Psoas muscle (tissue), 8 donors: ENCODE measurements around the gene HBG2. TPM values are rescaled to one million over a fixed set of nuclear protein-coding genes. Genes with fewer than 3 reads are reported as not detected.

Experiments used
- ATAC-seq, 4 donors: fragments of 200-7000 bp; cut with Tn5 transposase; one replicate each; pipeline ENCODE4 v1.9.1; 2020; ENCODE audit warnings: moderate library complexity in 3 of 4, mild to moderate bottlenecking in 2 of 4
- DNase-seq, 2 donors: peaks; one replicate each; pipeline ENCODE4 v3.0.0-alpha.2; 2020
- H3K27ac ChIP-seq: fragments of 200-600 bp; one replicate; pipeline ENCODE4 v1.8.0; 2022
- H3K27me3 ChIP-seq, 3 donors: fragments of 200-600 bp in 1 of 3; one replicate each; pipeline versions ENCODE4 v1.6.1 to v1.8.0; 2013 to 2022; ENCODE audit warnings: low read length in 2 of 3, mild to moderate bottlenecking in 2 of 3, moderate library complexity in 1 of 3; ENCODE audit not compliant: insufficient read depth in 3 of 3
- H3K36me3 ChIP-seq, 2 donors: fragments of 200-600 bp in 1 of 2; one replicate each; pipeline versions ENCODE4 v1.6.1 to v1.8.0; 2013 to 2022; ENCODE audit warnings: low read depth in 1 of 2, mild to moderate bottlenecking in 1 of 2, moderate library complexity in 1 of 2; ENCODE audit not compliant: insufficient read depth in 1 of 2
- H3K4me1 ChIP-seq: fragments of 200-600 bp; one replicate; pipeline ENCODE4 v1.8.0; 2022
- H3K4me3 ChIP-seq: fragments of 200-600 bp; one replicate; pipeline ENCODE4 v1.8.0; 2022; ENCODE audit warnings: mild to moderate bottlenecking
- H3K9me3 ChIP-seq: fragments of 200-600 bp; one replicate; pipeline ENCODE4 v1.8.0; 2022
- whole genome bisulfite sequencing, 3 donors: extraction: QIAGEN DNeasy Blood & Tissue Kit; methylation state at CpG; one replicate each; pipeline versions ENCODE4 v1.1.6 to v1.1.7; 2013; 5-methylcytosine and 5-hydroxymethylcytosine counted together
- intact Hi-C, 2 donors: fragments of 100-400 bp; cut with DNase I; formaldehyde crosslinking; loops; one replicate each; pipeline versions ENCODE4 v1.11.0 to v1.14.2; 2022
- polyA plus RNA-seq, 3 donors: library from polyadenylated mRNA; stranded (reverse); fragments of 200-250 nt; gene quantifications; one replicate each; pipeline ENCODE4 v1.2.3, GENCODE V29; 2013
- total RNA-seq, 4 donors: library from RNA; stranded (reverse); fragmentation: NEBNext Ultra II Directional in 2 of 4; extraction: Animal tissue kit (Norgen Biotek cat#: 25700) in 2 of 4; gene quantifications; one replicate each; pipeline versions ENCODE4 v1.2.1 to v1.2.4, GENCODE V29; 2021 to 2023
- TF ChIP-seq, protein P1 (sequence below): fragments of 200-600 bp; IDR thresholded peaks from one replicate; pipeline ENCODE4 v1.8.0; 2022; ENCODE audit warnings: antibody characterized with exemption
- donor health status: healthy with polysubstance abuse.
- donor health status: DM: no; HTN: no; CAD: no; lungs with moderate emphysema.
- donor health status: Bipolar disorder and iron deficiency.
- donor health status: healthy.
- donor health status: DM: yes; HTN: yes; CAD: no.
- donor health status: DM: no; HTN: no; CAD: no.
- donor health status: DM: no; HTN: no; CAD: no.
- donor health status: DM: yes; HTN: yes; CAD: no.

Gene HBG2
- total and polyA plus RNA-seq, 7 donors: 1.0 TPM; not detected in 6

GRCh38 chr11:5277807-5278382 lies 23.3 kb upstream of the HBG2 start:
- ATAC-seq: no peak
- WGBS, 3 donors: 14 to 65% (median 56%) methylated on average over 1 of the region's 1 CpG
- TF ChIP-seq, protein P1, sequence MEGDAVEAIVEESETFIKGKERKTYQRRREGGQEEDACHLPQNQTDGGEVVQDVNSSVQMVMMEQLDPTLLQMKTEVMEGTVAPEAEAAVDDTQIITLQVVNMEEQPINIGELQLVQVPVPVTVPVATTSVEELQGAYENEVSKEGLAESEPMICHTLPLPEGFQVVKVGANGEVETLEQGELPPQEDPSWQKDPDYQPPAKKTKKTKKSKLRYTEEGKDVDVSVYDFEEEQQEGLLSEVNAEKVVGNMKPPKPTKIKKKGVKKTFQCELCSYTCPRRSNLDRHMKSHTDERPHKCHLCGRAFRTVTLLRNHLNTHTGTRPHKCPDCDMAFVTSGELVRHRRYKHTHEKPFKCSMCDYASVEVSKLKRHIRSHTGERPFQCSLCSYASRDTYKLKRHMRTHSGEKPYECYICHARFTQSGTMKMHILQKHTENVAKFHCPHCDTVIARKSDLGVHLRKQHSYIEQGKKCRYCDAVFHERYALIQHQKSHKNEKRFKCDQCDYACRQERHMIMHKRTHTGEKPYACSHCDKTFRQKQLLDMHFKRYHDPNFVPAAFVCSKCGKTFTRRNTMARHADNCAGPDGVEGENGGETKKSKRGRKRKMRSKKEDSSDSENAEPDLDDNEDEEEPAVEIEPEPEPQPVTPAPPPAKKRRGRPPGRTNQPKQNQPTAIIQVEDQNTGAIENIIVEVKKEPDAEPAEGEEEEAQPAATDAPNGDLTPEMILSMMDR: no peak
- DNase-seq: no peak
- Histone ChIP-seq H3K27ac (no peak overlapping the region), H3K4me3 (no peak overlapping the region), H3K36me3 (no peaks in the 10 kb centered on the region), H3K4me1 (no peaks in the 10 kb centered on the region), H3K27me3 (no peaks in the 10 kb centered on the region), H3K9me3 (no peaks in the 10 kb centered on the region)
- intact Hi-C loops: no loop called here

DNA sequence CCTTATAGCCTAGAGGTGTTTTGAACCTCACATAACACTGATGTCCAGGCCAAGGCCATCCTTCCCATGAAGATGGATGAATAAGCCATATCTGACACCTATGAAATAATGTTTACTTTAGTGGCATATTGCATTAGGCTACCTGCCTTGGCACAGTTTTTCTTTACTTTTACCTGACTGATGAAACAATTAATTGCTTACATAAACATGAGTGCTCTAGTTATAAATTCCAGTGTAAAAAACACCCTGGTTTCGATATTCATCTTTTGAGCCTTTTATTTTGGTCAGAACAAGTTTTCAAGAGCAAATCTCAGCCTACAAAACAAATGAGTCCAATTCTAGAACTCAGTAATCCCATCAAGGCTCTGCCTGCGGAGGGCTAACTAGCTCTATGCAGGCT lies 22.1 kb upstream of the HBG2 start:
- TF ChIP-seq, protein P1: no peak
- no peak for ATAC-seq
- WGBS, 3 donors: 67 to 80% (median 70%) methylated on average over 2 of the region's 2 CpGs
- no peak overlapping the region for H3K4me3 ChIP-seq
- intact Hi-C loops: no loop called here
- no peaks in the 10 kb centered on the region for H3K27me3 ChIP-seq
- H3K4me1 ChIP-seq: no peaks in the 10 kb centered on the region
- no peak overlapping the region for H3K27ac ChIP-seq
- no peaks in the 10 kb centered on the region for H3K9me3 ChIP-seq
- no peaks in the 10 kb centered on the region for H3K36me3 ChIP-seq
- no peak for DNase-seq

GRCh38 chr11:5275369-5276110 lies 21.0 kb upstream of the HBG2 start:
- Histone ChIP-seq H3K27ac (no peak overlapping the region), H3K4me3 (no peak overlapping the region), H3K9me3 (no peaks in the 10 kb centered on the region), H3K4me1 (no peaks in the 10 kb centered on the region), H3K27me3 (no peaks in the 10 kb centered on the region), H3K36me3 (no peaks in the 10 kb centered on the region)
- no peak for ATAC-seq
- WGBS, 3 donors: 75 to 79% (median 78%) methylated on average over 6 of the region's 6 CpGs
- TF ChIP-seq, protein P1: no peak
- no peak for DNase-seq
- intact Hi-C loops: no loop called here

- intact Hi-C loops: no loop called here
- Histone ChIP-seq H3K36me3 (no peaks in the 10 kb centered on the region), H3K27ac (no peak overlapping the region), H3K9me3 (no peaks in the 10 kb centered on the region), H3K27me3 (no peaks in the 10 kb centered on the region), H3K4me3 (no peak overlapping the region), H3K4me1 (no peaks in the 10 kb centered on the region)
- TF ChIP-seq, protein P1: no peak
- DNase-seq (no peak), ATAC-seq (no peak)
- WGBS, 3 donors: 67 to 70% (median 69%) methylated on average over 5 of the region's 5 CpGs
Measured at GRCh38 chr11:5274395-5274794, 19.8 kb upstream of the HBG2 start.
